HepG2 (cell line): ENCODE measurements around the gene RNGTT. TPM values are rescaled to one million over a fixed set of nuclear protein-coding genes. Genes with fewer than 3 reads are reported as not detected.

Experiments used
- ATAC-seq: fragments of 200-7000 bp; cut with Tn5 transposase; 3 replicates; pipeline ENCODE4 v1.9.1; 2020; ENCODE audit warnings: mild to moderate bottlenecking, moderate library complexity
- BruUV-seq: library from RNA; stranded (reverse); fragments of 400-500 nt; replicated peaks from 2 replicates; lab custom pipeline; 2021; lab: Mats Ljungman, UMichigan
- CTCF ChIA-PET: fragments of 300-600 bp; formaldehyde crosslinking; extraction: SDS; loops from one replicate; lab custom pipeline; 2021; ENCODE audit warnings: low total read pairs, inconsistent platforms, low intra/inter-chr PET ratio; lab: Yijun Ruan, JAX
- POLR2A ChIA-PET: fragments of 350-600 bp; sonication (Branson Sonifier 250); formaldehyde crosslinking; loops from one replicate; lab custom pipeline; 2020; ENCODE audit warnings: antibody characterized with exemption, inconsistent platforms; lab: Yijun Ruan, JAX
- DNase-seq: peaks from one replicate; pipeline ENCODE4 v3.0.0-alpha.2; 2015; ENCODE audit warnings: low spot score
- FAIRE-seq: peaks from 3 replicates; lab custom pipeline; 2011; peaks lifted over from hg19 to GRCh38; lab: Jason Lieb, UNC
- H2AFZ ChIP-seq: one replicate; pipeline ENCODE4 v1.6.1; 2011; ENCODE audit warnings: low read length, inconsistent platforms
- H3K27ac ChIP-seq: fragments of 300-600 bp; 3 replicates; pipeline ENCODE4 v1.8.0; 2011; ENCODE audit warnings: mixed run types, mild to moderate bottlenecking, mixed read lengths, low read length, inconsistent platforms; ENCODE audit not compliant: insufficient read depth; ENCODE audit errors: extremely low read length
- H3K27me3 ChIP-seq, 2 experiments: fragments of 200-600 bp in 1 of 2; 2 replicates in 1 of 2; 3 replicates in 1 of 2; pipeline versions ENCODE4 v1.6.0 to v1.8.0; 2011; ENCODE audit warnings: low read length in 2 of 2, mild to moderate bottlenecking in 2 of 2, moderate library complexity in 2 of 2, inconsistent platforms in 1 of 2; ENCODE audit not compliant: insufficient read depth in 2 of 2, control insufficient read depth in 1 of 2
- H3K36me3 ChIP-seq, 2 experiments: fragments of 200-600 bp in 1 of 2; replicated peaks in 1 of 2; 2 replicates in 1 of 2; 3 replicates in 1 of 2; pipeline versions ENCODE4 v1.5.1 to v1.8.0; 2011; ENCODE audit warnings: low read length in 2 of 2, inconsistent platforms in 1 of 2; ENCODE audit not compliant: insufficient read depth in 2 of 2, control insufficient read depth in 1 of 2
- H3K4me1 ChIP-seq: 2 replicates; pipeline ENCODE4 v1.5.1; 2012; ENCODE audit warnings: low read length, inconsistent platforms; ENCODE audit not compliant: insufficient read depth
- H3K4me2 ChIP-seq: 2 replicates; pipeline ENCODE4 v1.6.0; 2011; ENCODE audit warnings: low read depth, low read length, inconsistent platforms
- H3K4me3 ChIP-seq, 3 experiments: fragments of 200-600 bp in 1 of 3; sonication (generic), shearing (Covaris generic) in 1 of 3; replicated peaks in 1 of 3; 2 replicates each; pipeline ENCODE4 v1.5.1; 2011 to 2016; ENCODE audit warnings: low read length in 3 of 3, inconsistent platforms in 2 of 3, low read depth in 2 of 3, mild to moderate bottlenecking in 2 of 3, control low read depth in 1 of 3, mixed read lengths in 1 of 3; ENCODE audit not compliant: insufficient read depth in 1 of 3
- H3K79me2 ChIP-seq: one replicate; pipeline ENCODE4 v1.6.1; 2011; ENCODE audit warnings: low read length, inconsistent platforms; ENCODE audit not compliant: insufficient read depth
- H3K9ac ChIP-seq: 2 replicates; pipeline ENCODE4 v1.6.0; 2011; ENCODE audit warnings: mild to moderate bottlenecking, low read depth, low read length, inconsistent platforms; ENCODE audit not compliant: insufficient read depth
- H3K9me3 ChIP-seq: 2 replicates; pipeline ENCODE4 v1.5.1; 2012; ENCODE audit warnings: mild to moderate bottlenecking, low read length
- H4K20me1 ChIP-seq: 2 replicates; pipeline ENCODE4 v1.6.0; 2011; ENCODE audit warnings: inconsistent platforms, mild to moderate bottlenecking, low read length, moderate library complexity; ENCODE audit not compliant: insufficient read depth
- AHR ChIP-seq: IDR thresholded peaks from 2 replicates; pipeline ENCODE4 v1.6.1; 2018; ENCODE audit warnings: missing genetic modification reagents, missing compliant biosample characterization
- FOXA3 ChIP-seq: IDR thresholded peaks from 2 replicates; pipeline ENCODE4 v1.6.1; 2016; ENCODE audit warnings: missing genetic modification reagents, missing compliant biosample characterization
- RELA ChIP-seq: sonication (generic); formaldehyde crosslinking; IDR thresholded peaks from 2 replicates; pipeline ENCODE4 v1.4.0; 2020; ENCODE audit warnings: missing genetic modification reagents
- TBP ChIP-seq: sonication (generic); formaldehyde crosslinking; IDR thresholded peaks from 2 replicates; pipeline ENCODE4 v1.5.0; 2020; ENCODE audit warnings: missing genetic modification reagents
- ZNF138 ChIP-seq: sonication (generic); formaldehyde crosslinking; IDR thresholded peaks from 2 replicates; pipeline ENCODE4 v1.5.0; 2020; ENCODE audit warnings: mild to moderate bottlenecking, low read depth, missing genetic modification reagents
- ZNF234 ChIP-seq: sonication (generic); formaldehyde crosslinking; conservative IDR thresholded peaks from 2 replicates; pipeline ENCODE4 v1.5.1; 2020; ENCODE audit warnings: mild to moderate bottlenecking, missing genetic modification reagents
- ZNF605 ChIP-seq: sonication (generic); formaldehyde crosslinking; IDR thresholded peaks from 2 replicates; pipeline ENCODE4 v1.8.0; 2022; ENCODE audit warnings: mild to moderate bottlenecking, missing genetic modification reagents
- ZNF709 ChIP-seq: sonication (generic); formaldehyde crosslinking; IDR thresholded peaks from 2 replicates; pipeline ENCODE4 v1.5.0; 2020; ENCODE audit warnings: mild to moderate bottlenecking, missing genetic modification reagents
- ZNF891 ChIP-seq: sonication (generic); formaldehyde crosslinking; IDR thresholded peaks from 2 replicates; pipeline ENCODE4 v1.5.0; 2020; ENCODE audit warnings: mild to moderate bottlenecking, missing genetic modification reagents
- WGBS: methylation state at CpG from one replicate; pipeline ENCODE4 v1.1.6; 2017; ENCODE audit warnings: low lambda C conversion rate; 5-methylcytosine and 5-hydroxymethylcytosine counted together
- in situ Hi-C: cut with HindIII; loops from 2 replicates; pipeline ENCODE4 v1.10.0; 2017; ENCODE audit warnings: low pct_unique_long_range_greater_than_20kb; ENCODE audit not compliant: extremely low pct_ligation_motif_present
- intact Hi-C: fragments of 100-400 bp; cut with micrococcal nuclease; formaldehyde crosslinking; loops from one replicate; pipeline ENCODE4 v1.10.0; 2022; ENCODE audit not compliant: unreplicated experiment
- polyA plus RNA-seq, 8 experiments: library from polyadenylated mRNA; depleted of rRNA in 3 of 8; stranded (reverse) in 7 of 8; unstranded in 1 of 8; fragments of >200 nt; fragmentation: Illumina TruSeq in 4 of 8; extraction: Trizol in 4 of 8; gene quantifications; 2 replicates each; pipeline versions ENCODE4 v1.2.1 to v1.2.3, GENCODE V29; 2011 to 2016; ENCODE audit warnings: low read depth in 4 of 8, missing spikeins in 1 of 8, mixed read lengths in 1 of 8; ENCODE audit not compliant: insufficient read depth in 1 of 8
- total RNA-seq, 5 experiments: library from RNA; depleted of rRNA; stranded (reverse); fragments of >200 nt; fragmentation: Illumina TruSeq; extraction: Trizol; gene quantifications; 2 replicates each; pipeline ENCODE4 v1.2.3, GENCODE V29; 2016; ENCODE audit warnings: low read depth in 1 of 5
- TF ChIP-seq, protein P1 (sequence below): sonication (generic); formaldehyde crosslinking; IDR thresholded peaks from 2 replicates; pipeline ENCODE4 v1.9.0; 2021; ENCODE audit warnings: mild to moderate bottlenecking, missing genetic modification reagents
- TF ChIP-seq, protein P2 (sequence below): sonication (generic); formaldehyde crosslinking; IDR thresholded peaks from 2 replicates; pipeline ENCODE4 v1.4.0; 2020; ENCODE audit warnings: mild to moderate bottlenecking, missing genetic modification reagents

Gene RNGTT
- total and polyA plus RNA-seq, 2 of the 13 experiments (the other 11 are each of a cell fraction or from before 2014, with no cell fraction given): 6.0 to 22.6 TPM

DNA sequence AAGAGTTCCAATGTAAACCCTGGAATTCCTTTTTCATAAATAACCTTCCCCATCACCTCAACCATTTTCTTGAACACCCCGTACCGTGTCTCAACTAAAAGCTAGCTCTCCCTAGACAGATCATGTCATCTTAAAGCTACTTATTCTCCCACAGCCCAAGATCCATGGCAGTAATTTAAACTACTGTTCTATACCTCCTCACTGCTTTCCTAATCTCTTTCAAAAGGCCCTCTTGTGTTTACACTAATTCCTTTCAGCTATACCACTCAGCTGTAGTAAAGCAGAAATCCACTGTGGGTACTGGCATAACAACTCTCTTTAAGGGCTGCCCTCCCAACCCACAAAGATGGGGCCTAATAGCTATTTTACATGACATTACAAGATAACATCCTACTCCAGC is 67.5 kb downstream of the RNGTT start:
- POLR2A ChIA-PET: no interaction called here
- Histone ChIP-seq H3K4me2 (no peak overlapping the region), H2AFZ (no peak overlapping the region), H3K4me3 (no peak overlapping the region), H3K36me3 (peaks cover 4 to 14% of the 10 kb centered on the region in 2 experiments; a peak in 4 of 5 replicates), H3K9ac (no peak overlapping the region), H3K79me2 (no peaks in the 10 kb centered on the region), H3K27ac (no peak overlapping the region), H3K4me1 (no peaks in the 10 kb centered on the region), H4K20me1 (no peaks in the 10 kb centered on the region), H3K27me3 (no peaks in the 10 kb centered on the region), H3K9me3 (no peaks in the 10 kb centered on the region)
- FAIRE-seq (no peak), DNase-seq (no peak), ATAC-seq (no peak)
- 96% methylated on average over 2 of the region's 2 CpGs for WGBS
- CTCF ChIA-PET: no interaction called here
- TF ChIP-seq, protein P1, sequence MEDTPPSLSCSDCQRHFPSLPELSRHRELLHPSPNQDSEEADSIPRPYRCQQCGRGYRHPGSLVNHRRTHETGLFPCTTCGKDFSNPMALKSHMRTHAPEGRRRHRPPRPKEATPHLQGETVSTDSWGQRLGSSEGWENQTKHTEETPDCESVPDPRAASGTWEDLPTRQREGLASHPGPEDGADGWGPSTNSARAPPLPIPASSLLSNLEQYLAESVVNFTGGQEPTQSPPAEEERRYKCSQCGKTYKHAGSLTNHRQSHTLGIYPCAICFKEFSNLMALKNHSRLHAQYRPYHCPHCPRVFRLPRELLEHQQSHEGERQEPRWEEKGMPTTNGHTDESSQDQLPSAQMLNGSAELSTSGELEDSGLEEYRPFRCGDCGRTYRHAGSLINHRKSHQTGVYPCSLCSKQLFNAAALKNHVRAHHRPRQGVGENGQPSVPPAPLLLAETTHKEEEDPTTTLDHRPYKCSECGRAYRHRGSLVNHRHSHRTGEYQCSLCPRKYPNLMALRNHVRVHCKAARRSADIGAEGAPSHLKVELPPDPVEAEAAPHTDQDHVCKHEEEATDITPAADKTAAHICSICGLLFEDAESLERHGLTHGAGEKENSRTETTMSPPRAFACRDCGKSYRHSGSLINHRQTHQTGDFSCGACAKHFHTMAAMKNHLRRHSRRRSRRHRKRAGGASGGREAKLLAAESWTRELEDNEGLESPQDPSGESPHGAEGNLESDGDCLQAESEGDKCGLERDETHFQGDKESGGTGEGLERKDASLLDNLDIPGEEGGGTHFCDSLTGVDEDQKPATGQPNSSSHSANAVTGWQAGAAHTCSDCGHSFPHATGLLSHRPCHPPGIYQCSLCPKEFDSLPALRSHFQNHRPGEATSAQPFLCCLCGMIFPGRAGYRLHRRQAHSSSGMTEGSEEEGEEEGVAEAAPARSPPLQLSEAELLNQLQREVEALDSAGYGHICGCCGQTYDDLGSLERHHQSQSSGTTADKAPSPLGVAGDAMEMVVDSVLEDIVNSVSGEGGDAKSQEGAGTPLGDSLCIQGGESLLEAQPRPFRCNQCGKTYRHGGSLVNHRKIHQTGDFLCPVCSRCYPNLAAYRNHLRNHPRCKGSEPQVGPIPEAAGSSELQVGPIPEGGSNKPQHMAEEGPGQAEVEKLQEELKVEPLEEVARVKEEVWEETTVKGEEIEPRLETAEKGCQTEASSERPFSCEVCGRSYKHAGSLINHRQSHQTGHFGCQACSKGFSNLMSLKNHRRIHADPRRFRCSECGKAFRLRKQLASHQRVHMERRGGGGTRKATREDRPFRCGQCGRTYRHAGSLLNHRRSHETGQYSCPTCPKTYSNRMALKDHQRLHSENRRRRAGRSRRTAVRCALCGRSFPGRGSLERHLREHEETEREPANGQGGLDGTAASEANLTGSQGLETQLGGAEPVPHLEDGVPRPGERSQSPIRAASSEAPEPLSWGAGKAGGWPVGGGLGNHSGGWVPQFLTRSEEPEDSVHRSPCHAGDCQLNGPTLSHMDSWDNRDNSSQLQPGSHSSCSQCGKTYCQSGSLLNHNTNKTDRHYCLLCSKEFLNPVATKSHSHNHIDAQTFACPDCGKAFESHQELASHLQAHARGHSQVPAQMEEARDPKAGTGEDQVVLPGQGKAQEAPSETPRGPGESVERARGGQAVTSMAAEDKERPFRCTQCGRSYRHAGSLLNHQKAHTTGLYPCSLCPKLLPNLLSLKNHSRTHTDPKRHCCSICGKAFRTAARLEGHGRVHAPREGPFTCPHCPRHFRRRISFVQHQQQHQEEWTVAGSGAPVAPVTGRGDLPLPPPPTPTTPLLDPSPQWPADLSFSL (CRISPR knock-in tag): no peak
- no peak for TF ChIP-seq ZNF891 (CRISPR knock-in tag)
- no peak for TF ChIP-seq TBP
- no peak for TF ChIP-seq ZNF234 (CRISPR knock-in tag)
- TF ChIP-seq ZNF605 (CRISPR knock-in tag): no peak
- TF ChIP-seq ZNF709 (CRISPR knock-in tag): no peak
- TF ChIP-seq ZNF138: no peak
- TF ChIP-seq FOXA3: no peak
- no peak for TF ChIP-seq RELA (CRISPR knock-in tag)
- TF ChIP-seq AHR (CRISPR knock-in tag): no peak
- TF ChIP-seq, protein P2, sequence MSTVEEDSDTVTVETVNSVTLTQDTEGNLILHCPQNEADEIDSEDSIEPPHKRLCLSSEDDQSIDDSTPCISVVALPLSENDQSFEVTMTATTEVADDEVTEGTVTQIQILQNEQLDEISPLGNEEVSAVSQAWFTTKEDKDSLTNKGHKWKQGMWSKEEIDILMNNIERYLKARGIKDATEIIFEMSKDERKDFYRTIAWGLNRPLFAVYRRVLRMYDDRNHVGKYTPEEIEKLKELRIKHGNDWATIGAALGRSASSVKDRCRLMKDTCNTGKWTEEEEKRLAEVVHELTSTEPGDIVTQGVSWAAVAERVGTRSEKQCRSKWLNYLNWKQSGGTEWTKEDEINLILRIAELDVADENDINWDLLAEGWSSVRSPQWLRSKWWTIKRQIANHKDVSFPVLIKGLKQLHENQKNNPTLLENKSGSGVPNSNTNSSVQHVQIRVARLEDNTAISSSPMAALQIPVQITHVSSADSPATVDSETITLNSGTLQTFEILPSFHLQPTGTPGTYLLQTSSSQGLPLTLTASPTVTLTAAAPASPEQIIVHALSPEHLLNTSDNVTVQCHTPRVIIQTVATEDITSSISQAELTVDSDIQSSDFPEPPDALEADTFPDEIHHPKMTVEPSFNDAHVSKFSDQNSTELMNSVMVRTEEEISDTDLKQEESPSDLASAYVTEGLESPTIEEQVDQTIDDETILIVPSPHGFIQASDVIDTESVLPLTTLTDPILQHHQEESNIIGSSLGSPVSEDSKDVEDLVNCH: no peak
- no TSS peak for BruUV-seq
- intact Hi-C loops (no loop called here), in situ Hi-C loops (no loop called here)
